PC-9 (cell line): ENCODE data around the gene SNRPD3.

ENCODE experiments used
- EZH2 ChIP-seq: fragments of 200-600 bp; sonication (generic); IDR thresholded peaks from 2 replicates; pipeline ENCODE4 v1.8.0; 2017; ENCODE audit warnings: antibody characterized with exemption, low read depth
- TF ChIP-seq, protein P1 (sequence below): fragments of 200-600 bp; sonication (generic); conservative IDR thresholded peaks from 2 replicates; pipeline ENCODE4 v1.6.1; 2017; ENCODE audit warnings: mixed run types, antibody characterized with exemption, mild to moderate bottlenecking, moderate library complexity

DNA sequence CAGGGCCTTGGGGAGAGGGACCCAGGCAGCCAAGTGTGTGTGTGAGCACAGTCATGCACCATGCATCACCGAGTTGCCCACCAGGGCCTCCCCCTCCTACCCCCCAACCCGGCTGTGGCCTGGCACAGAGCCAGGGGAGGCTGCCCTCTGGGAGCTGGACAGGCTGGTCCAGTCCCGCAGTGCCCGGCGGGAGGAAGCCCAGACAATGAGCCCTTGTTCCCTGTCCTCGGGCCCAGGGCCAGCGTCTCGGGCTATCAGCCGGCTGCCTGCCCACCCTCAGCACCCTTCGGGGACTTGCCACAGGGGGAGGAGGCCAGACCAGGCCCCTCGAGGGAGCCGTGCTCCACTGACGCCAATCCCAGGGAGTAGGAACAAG lies 32.6 kb downstream of the SNRPD3 start:
- TF ChIP-seq, protein P1, sequence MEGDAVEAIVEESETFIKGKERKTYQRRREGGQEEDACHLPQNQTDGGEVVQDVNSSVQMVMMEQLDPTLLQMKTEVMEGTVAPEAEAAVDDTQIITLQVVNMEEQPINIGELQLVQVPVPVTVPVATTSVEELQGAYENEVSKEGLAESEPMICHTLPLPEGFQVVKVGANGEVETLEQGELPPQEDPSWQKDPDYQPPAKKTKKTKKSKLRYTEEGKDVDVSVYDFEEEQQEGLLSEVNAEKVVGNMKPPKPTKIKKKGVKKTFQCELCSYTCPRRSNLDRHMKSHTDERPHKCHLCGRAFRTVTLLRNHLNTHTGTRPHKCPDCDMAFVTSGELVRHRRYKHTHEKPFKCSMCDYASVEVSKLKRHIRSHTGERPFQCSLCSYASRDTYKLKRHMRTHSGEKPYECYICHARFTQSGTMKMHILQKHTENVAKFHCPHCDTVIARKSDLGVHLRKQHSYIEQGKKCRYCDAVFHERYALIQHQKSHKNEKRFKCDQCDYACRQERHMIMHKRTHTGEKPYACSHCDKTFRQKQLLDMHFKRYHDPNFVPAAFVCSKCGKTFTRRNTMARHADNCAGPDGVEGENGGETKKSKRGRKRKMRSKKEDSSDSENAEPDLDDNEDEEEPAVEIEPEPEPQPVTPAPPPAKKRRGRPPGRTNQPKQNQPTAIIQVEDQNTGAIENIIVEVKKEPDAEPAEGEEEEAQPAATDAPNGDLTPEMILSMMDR: no peak
- TF ChIP-seq EZH2: no peak
